K562 (cell line): ENCODE measurements around the gene DYRK1B. TPM values are rescaled to one million over a fixed set of nuclear protein-coding genes. Genes with fewer than 3 reads are reported as not detected.

Experiments
- ETS1 ChIP-seq: conservative IDR thresholded peaks from 2 replicates; pipeline ENCODE4 v1.6.1; 2011; ENCODE audit warnings: low read depth, mild to moderate bottlenecking, low read length; ENCODE audit not compliant: control insufficient read depth
- FOSL1 ChIP-seq: fragments of 200-800 bp; sonication (Bioruptor generic); conservative IDR thresholded peaks from 2 replicates; pipeline ENCODE4 v1.6.1; 2016; ENCODE audit warnings: missing genetic modification characterization, missing compliant biosample characterization
- GABPB2 ChIP-seq: fragments of 250-450 bp; sonication (Bioruptor Pico); conservative IDR thresholded peaks from 2 replicates; pipeline ENCODE4 v1.5.1; 2021; ENCODE audit warnings: mild to moderate bottlenecking
- GATAD2A ChIP-seq: fragments of 450-650 bp; IDR thresholded peaks from 2 replicates; pipeline ENCODE4 v1.6.1; 2017
- HNRNPH1 ChIP-seq: fragments of 200-400 bp; formaldehyde crosslinking; optimal IDR thresholded peaks from 2 replicates; pipeline ENCODE3; 2017; ENCODE audit warnings: low read depth, mild to moderate bottlenecking, low read length, moderate library complexity
- ID3 ChIP-seq, 2 experiments: fragments of 250-450 bp in 1 of 2; fragments of 450-650 bp in 1 of 2; sonication (Bioruptor Pico) in 1 of 2; IDR thresholded peaks; 2 replicates each; pipeline versions ENCODE4 v1.6.1 to v1.8.0; 2016 to 2021; ENCODE audit warnings: mild to moderate bottlenecking in 2 of 2, moderate library complexity in 2 of 2, missing compliant biosample characterization in 1 of 2, missing genetic modification characterization in 1 of 2
- NRF1 ChIP-seq, 2 experiments: fragments of 450-650 bp; IDR thresholded peaks in 1 of 2; conservative IDR thresholded peaks in 1 of 2; 2 replicates each; pipeline ENCODE4 v1.6.1; 2014; ENCODE audit warnings: mild to moderate bottlenecking in 2 of 2
- SMAD2 ChIP-seq: fragments of 150-350 bp; IDR thresholded peaks from 2 replicates; pipeline ENCODE4 v1.6.1; 2014; ENCODE audit warnings: low read depth, mild to moderate bottlenecking, low read length
- SMARCC2 ChIP-seq: fragments of 450-650 bp; IDR thresholded peaks from 2 replicates; pipeline ENCODE4 v1.6.1; 2017; ENCODE audit warnings: antibody characterized with exemption, moderate library complexity, mild to moderate bottlenecking, low read depth
- TOE1 ChIP-seq, 2 experiments: fragments of 450-650 bp in 1 of 2; sonication (generic) in 1 of 2; formaldehyde crosslinking in 1 of 2; IDR thresholded peaks; 2 replicates each; pipeline versions ENCODE4 v1.7.1 to v1.8.0; 2016 to 2022; ENCODE audit warnings: borderline replicate concordance in 2 of 2, mild to moderate bottlenecking in 2 of 2, antibody characterized with exemption in 1 of 2, inconsistent platforms in 1 of 2, low read depth in 1 of 2, missing genetic modification reagents in 1 of 2, moderate library complexity in 1 of 2
- XRCC3 ChIP-seq: fragments of 450-650 bp; IDR thresholded peaks from 2 replicates; pipeline ENCODE4 v1.6.1; 2017; ENCODE audit warnings: mild to moderate bottlenecking, moderate library complexity
- ZNF134 ChIP-seq: fragments of 250-450 bp; sonication (Bioruptor Pico); conservative IDR thresholded peaks from 2 replicates; pipeline ENCODE4 v1.4.0; 2020
- ZNF175 ChIP-seq: fragments of 200-800 bp; sonication (Bioruptor generic); IDR thresholded peaks from 2 replicates; pipeline ENCODE4 v1.6.1; 2016; ENCODE audit warnings: low read depth, mild to moderate bottlenecking, missing genetic modification characterization, missing compliant biosample characterization
- ZNF655 ChIP-seq: fragments of 250-450 bp; sonication (Bioruptor Pico); IDR thresholded peaks from 2 replicates; pipeline ENCODE4 v1.5.0; 2021
- polyA plus RNA-seq, 8 experiments: library from polyadenylated mRNA; depleted of rRNA in 4 of 8; stranded (reverse) in 5 of 8; unstranded in 3 of 8; fragments of >200 nt; fragmentation: Nextera tagmentation in 2 of 8; fragmentation: Illumina TruSeq in 1 of 8; extraction: Ambion mirVana in 2 of 8; extraction: Trizol in 1 of 8; gene quantifications; 2 replicates each; pipeline versions ENCODE4 v1.2.1 to v1.2.3, GENCODE V29; 2011 to 2014; ENCODE audit warnings: inconsistent platforms in 1 of 8, missing spikeins in 1 of 8
- total RNA-seq, 7 experiments: library from RNA; depleted of rRNA in 6 of 7; stranded (reverse); fragments of >200 nt in 6 of 7; fragmentation: Illumina TruSeq in 2 of 7; extraction: Trizol in 2 of 7; gene quantifications; 2 replicates each; pipeline versions ENCODE4 v1.2.1 to v1.2.3, GENCODE V29; 2011 to 2021; ENCODE audit warnings: low replicate concordance in 1 of 7
- TF ChIP-seq, protein P1 (sequence below), 2 experiments: IDR thresholded peaks in 1 of 2; conservative IDR thresholded peaks in 1 of 2; 2 replicates each; pipeline ENCODE4 v1.6.1; 2016; ENCODE audit warnings: low read depth in 2 of 2, mild to moderate bottlenecking in 1 of 2, missing compliant biosample characterization in 1 of 2, missing genetic modification characterization in 1 of 2, moderate library complexity in 1 of 2
- TF ChIP-seq, protein P2 (sequence below): sonication (generic); formaldehyde crosslinking; IDR thresholded peaks from 2 replicates; pipeline ENCODE4 v1.8.0; 2022; ENCODE audit warnings: missing genetic modification reagents, mild to moderate bottlenecking, moderate library complexity, borderline replicate concordance
- TF ChIP-seq, protein P3 (sequence below): sonication (generic); formaldehyde crosslinking; IDR thresholded peaks from 2 replicates; pipeline ENCODE4 v1.9.0; 2022; ENCODE audit warnings: mild to moderate bottlenecking, missing genetic modification reagents

DYRK1B gene
- total and polyA plus RNA-seq, 9 of the 15 experiments (the other 6 are each of a cell fraction or from before 2014, with no cell fraction given), result 0.91 to 5.2 (median 1.5) TPM; not detected in 2

DNA sequence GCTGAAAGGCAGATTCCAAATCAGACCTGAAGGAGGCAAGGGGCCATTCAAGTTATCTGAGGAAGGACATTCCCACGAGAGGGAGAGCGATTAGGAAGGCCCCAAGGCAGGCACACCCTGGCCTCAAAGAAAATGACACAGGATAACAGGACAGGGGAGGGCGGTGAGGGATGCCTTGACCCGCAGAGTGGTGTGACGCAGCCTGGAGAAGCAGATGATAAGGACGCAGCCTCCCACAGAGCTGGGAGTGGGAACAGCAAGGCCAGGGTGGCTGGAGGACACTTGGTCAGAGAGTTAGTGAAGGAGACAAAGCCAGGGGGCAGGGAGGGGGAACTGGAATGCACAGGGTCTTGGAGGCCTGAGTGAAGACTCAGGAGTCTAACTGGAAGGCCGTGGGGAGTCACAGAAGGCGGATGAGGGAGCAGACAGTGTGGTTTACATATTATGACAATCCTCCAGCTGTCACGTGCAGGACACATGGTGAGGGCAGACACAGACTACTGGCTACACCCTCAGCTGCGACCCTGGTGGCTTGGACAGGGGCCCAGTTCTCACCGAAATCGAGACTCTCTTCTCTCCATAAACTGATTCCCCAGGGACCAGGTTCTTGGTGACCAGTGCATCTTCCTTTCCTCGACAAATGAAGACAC, 5.8 kb upstream of the DYRK1B start (continued):
- TF ChIP-seq ZNF655 (no peak), ID3 (CRISPR knock-in tag; IDR thresholded peaks at IDR 0.05) (no peak), ID3 (tag; IDR thresholded peaks at IDR 0.05) (peak; percentile 73; the same call in 1 of the 2 replicates), FOSL1 (tag) (peak; percentile 76), ZNF175 (CRISPR knock-in tag) (peak; percentile 60; the same call in 1 of the 2 replicates), GABPB2 (CRISPR knock-in tag) (no peak), GATAD2A (peak; percentile 26; the same call in 1 of the 2 replicates), XRCC3 (no peak), TOE1 (IDR thresholded peaks at IDR 0.05; ENCODE audit: borderline replicate concordance) (peak; percentile 52; the same call in 1 of the 2 replicates), TOE1 (CRISPR knock-in tag; IDR thresholded peaks at IDR 0.05; ENCODE audit: borderline replicate concordance, low read depth) (0 out of 2 replicates have a peak, but pooled peaks have one; percentile 36), ETS1 (0 out of 2 replicates have a peak, but pooled peaks have one; percentile 18), NRF1 (conservative IDR thresholded peaks at IDR 0.05 in 1 of 2, IDR thresholded peaks at IDR 0.05 in 1 of 2) (peak; percentile 26 to 48; a peak in 2 of 4 replicates), ZNF134 (CRISPR knock-in tag) (no peak), SMARCC2 (no peak), SMAD2 (no peak), HNRNPH1 (no peak)
- TF ChIP-seq, protein P1, sequence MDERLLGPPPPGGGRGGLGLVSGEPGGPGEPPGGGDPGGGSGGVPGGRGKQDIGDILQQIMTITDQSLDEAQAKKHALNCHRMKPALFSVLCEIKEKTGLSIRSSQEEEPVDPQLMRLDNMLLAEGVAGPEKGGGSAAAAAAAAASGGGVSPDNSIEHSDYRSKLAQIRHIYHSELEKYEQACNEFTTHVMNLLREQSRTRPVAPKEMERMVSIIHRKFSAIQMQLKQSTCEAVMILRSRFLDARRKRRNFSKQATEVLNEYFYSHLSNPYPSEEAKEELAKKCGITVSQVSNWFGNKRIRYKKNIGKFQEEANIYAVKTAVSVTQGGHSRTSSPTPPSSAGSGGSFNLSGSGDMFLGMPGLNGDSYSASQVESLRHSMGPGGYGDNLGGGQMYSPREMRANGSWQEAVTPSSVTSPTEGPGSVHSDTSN (CRISPR knock-in tag; IDR thresholded peaks at IDR 0.05; ENCODE audit: low read depth), result no peak
- TF ChIP-seq, protein P1 (tag; conservative IDR thresholded peaks at IDR 0.05; ENCODE audit: low read depth), result no peak; the same call in 1 of the 2 replicates
- TF ChIP-seq, protein P2, sequence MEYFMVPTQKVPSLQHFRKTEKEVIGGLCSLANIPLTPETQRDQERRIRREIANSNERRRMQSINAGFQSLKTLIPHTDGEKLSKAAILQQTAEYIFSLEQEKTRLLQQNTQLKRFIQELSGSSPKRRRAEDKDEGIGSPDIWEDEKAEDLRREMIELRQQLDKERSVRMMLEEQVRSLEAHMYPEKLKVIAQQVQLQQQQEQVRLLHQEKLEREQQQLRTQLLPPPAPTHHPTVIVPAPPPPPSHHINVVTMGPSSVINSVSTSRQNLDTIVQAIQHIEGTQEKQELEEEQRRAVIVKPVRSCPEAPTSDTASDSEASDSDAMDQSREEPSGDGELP, result peak; percentile 70; the same call in 1 of the 2 replicates
- TF ChIP-seq, protein P3, sequence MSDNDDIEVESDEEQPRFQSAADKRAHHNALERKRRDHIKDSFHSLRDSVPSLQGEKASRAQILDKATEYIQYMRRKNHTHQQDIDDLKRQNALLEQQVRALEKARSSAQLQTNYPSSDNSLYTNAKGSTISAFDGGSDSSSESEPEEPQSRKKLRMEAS (CRISPR knock-in tag), result peak; percentile 89
